Thyroid gland (tissue), 4 donors: ENCODE measurements around the gene IL12A.

Source experiments
- POLR2A ChIP-seq, 2 donors: fragments of 450-650 bp; IDR thresholded peaks; one replicate each; pipeline ENCODE4 v1.6.1; 2017; ENCODE audit warnings: antibody characterized with exemption in 2 of 2, mild to moderate bottlenecking in 2 of 2, moderate library complexity in 1 of 2
- TF ChIP-seq, protein P1 (sequence below), 6 experiments: fragments of 200-600 bp in 3 of 6; fragments of 450-650 bp in 3 of 6; sonication (generic) in 3 of 6; IDR thresholded peaks; one replicate each; pipeline ENCODE4 v1.5.1; 2016 to 2019; ENCODE audit warnings: antibody characterized with exemption in 6 of 6, mild to moderate bottlenecking in 2 of 6, inconsistent platforms in 1 of 6, moderate library complexity in 1 of 6

DNA sequence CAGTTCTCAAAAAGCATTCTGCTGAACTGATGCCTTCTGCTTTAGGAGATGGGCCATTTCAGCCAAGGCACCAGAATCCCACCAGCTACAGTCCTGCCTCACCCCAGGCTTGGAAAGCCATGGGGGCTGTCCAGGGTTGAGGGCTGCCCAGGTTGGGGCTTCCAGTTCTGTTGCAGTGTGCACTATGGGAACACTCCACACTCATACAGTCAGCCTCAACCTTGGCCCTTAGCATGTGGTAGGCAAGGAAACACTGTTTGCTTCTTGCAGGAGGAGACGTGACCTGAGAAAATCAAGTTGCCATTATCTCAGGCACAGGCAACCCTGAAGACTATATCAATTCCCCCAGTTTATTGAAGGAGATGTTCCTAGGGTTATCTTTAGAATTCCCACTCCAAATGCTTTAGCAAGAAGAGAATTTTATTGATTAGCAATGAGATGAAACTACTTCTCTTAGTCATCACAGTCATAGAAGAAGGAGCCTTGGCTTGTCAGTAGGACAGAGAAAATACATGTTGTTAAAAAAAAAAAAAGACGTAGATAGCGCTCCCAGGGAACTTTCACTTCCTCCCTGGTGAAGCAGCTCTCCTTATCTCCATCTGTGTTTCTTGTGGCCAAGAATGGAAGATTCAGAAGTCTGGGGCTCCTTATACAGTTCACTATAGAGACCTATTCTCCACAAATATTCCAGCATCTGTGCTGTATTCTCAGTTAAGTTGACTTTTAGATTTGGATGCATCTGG is 38.3 kb upstream of the IL12A start:
- TF ChIP-seq, protein P1, sequence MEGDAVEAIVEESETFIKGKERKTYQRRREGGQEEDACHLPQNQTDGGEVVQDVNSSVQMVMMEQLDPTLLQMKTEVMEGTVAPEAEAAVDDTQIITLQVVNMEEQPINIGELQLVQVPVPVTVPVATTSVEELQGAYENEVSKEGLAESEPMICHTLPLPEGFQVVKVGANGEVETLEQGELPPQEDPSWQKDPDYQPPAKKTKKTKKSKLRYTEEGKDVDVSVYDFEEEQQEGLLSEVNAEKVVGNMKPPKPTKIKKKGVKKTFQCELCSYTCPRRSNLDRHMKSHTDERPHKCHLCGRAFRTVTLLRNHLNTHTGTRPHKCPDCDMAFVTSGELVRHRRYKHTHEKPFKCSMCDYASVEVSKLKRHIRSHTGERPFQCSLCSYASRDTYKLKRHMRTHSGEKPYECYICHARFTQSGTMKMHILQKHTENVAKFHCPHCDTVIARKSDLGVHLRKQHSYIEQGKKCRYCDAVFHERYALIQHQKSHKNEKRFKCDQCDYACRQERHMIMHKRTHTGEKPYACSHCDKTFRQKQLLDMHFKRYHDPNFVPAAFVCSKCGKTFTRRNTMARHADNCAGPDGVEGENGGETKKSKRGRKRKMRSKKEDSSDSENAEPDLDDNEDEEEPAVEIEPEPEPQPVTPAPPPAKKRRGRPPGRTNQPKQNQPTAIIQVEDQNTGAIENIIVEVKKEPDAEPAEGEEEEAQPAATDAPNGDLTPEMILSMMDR (IDR thresholded peaks at IDR 0.05), result no peak
- no peak for TF ChIP-seq POLR2A (IDR thresholded peaks at IDR 0.05)
